CD4-positive, alpha-beta T cell treated with Interleukin-12 subunit alpha and Interleukin-12 subunit beta, for 1 hour (primary cell): ENCODE measurements around the gene CANT1.

Source experiments
- DNase-seq: peaks from one replicate; pipeline ENCODE4 v3.0.0-alpha.2; 2020

Gene CANT1

DNA sequence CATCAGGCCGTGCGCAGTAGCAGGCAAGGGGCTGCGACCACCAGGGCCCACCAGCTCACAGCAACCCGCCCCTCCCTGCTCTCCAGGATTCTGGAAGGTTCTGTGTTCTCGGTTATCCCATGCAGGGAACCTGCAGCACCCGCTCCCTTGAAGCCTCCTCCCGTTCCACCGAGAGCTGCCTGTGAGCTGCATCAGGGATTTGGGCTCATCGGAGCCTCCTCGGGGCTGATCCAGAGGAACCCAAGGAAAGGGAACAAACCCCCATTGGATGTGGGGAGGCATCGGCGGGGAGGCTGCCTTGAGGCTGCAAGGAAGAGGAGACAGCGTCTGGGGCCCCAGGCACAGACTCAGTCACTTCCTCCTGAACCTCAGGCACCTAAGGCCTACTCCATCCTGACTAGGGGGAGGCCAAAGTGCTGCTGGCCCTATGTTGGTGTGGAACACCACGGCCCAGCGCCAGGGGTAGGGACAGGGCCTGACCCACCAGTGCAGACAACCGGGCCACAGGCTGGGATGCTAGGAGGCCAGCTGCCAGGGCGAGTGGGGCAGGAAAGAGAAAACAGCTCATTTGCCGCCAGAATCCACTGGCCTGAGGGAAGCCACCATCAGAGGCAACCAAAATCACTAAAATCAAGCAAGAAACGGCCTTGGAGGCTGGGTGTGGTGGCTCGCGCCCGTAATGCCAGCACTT, 15.4 kb downstream of the CANT1 start:
- DNase-seq = no peak

DNA sequence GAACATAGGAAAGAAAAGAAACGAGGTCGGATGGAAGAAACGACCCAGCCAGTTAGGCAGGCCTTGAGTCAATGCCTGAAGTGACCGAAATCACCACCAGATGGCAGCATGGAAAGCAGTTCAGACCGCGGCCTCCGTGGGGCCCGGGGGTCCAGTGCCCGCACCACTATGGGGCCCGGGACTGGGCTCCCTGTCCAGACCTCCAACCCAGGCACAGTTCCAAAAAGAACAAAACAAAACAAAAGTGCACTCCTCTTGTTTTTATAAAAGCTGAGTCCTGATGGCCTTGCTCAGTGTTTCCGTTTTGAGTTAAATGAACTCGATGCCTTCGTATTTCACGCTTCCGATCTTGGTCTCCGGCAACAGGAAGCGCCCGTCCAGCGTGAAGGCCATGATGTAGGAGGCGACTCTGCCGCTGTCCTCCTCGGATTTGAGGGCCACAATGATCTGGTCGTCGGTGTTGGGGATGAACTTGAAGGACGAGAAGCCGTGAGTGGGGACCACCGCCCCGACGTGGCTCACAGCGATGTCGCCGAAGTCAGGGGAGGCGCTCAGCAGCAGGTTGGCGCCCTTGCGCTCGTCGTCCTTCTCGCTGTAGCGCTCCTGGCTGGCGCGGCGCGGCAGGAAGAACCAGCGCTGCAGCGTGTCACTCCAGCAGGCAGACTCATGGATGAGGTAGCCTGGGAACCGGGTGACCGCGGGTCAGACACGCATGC, 16.2 kb downstream of the CANT1 start:
- DNase-seq = peak; percentile 44

DNA sequence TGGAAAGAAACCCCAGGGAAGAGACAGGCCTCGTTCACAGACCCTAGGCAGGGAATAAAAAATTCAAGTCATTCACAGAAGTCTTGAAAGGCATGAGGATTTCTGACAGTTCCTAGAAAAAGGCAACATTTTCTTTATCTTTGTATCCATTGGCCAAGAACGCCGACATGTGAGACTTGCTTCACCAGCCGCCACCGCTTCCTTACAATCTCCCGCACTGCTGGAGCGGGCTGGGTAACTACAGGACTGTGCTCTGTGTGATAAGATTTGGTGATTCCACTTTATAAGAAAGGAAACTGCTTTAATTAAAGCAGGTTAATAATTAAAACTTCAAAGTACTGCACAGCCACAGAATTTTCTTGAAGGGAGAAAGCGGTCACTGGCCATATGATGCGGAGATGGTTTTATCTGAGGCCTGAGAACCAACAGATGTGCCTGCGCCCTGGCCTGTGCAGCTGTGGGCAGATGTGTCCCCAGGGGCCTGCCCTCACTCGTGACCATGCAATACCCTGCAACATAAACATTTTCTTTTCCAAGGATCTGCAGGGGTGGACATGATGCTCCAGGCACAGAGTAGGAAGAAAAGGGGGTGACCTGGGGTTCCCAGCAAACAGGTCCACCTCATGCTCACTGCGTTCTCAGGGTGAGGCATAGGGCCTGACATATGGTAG, 16.9 kb downstream of the CANT1 start:
- DNase-seq = no peak

DNA sequence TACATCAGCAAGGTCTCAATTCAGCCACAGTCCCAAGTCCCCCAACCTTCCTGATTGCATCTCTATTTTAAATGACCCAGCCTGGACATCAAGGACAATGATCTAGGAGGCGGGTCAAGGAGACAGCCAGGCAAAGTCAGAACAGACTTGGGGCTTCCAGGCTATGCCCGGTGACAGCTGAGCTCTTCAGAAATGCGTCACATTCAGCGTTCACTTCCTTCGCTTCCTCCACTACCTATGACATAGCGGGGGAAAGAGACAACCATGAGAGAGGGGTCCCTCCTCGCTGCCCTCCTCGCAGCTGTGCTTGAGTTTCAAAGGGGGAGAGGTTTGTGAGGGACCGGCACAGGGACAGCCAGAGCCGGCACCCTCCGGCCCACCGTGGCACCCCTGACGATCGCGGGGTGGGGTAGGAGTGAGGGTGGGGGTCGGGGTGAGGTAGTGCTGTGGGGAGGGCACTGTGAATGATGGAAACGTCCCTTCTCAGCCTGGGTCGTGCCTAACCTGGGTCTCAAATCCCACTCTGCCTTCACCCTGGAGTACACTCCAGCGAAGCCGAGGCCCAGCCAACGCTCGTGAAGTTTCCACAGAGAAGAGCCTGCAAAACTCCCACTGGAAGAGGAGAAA, 17.5 kb downstream of the CANT1 start:
- no peak for DNase-seq

DNA sequence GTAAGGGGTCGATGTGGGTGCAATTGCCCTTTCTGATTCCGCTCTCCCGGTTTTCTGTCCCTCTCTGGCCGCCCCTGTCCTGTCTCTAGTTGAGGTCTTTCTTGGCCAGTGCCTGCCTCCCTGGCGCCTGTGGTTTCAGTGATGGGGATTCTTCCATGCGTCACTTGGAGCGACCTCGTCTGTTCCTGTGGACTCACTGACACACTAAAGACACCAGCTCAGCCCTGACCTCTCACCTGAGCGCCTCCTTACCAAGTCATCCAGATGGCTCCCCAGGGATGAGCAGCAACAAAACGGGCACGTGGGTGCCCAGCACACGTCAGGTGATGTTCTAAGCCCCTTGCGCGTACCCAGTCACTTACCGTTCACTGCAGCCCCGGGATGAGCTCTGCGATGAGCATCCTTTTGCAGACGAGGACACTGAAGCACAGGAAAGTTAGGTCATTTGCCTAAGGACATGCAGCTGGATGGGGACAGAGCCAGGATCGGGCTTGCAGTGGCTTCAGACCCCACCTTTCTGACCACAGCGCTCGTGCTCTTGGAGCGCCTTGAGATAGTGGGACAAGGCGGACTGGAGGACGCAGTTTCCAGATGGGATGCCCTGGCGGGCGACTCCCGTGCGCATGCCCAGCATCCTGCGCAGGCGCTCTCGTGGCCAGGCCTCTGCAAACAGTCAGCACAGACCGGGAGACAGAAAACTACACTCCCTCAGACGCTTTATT, 18.4 kb downstream of the CANT1 start:
- no peak for DNase-seq

DNA sequence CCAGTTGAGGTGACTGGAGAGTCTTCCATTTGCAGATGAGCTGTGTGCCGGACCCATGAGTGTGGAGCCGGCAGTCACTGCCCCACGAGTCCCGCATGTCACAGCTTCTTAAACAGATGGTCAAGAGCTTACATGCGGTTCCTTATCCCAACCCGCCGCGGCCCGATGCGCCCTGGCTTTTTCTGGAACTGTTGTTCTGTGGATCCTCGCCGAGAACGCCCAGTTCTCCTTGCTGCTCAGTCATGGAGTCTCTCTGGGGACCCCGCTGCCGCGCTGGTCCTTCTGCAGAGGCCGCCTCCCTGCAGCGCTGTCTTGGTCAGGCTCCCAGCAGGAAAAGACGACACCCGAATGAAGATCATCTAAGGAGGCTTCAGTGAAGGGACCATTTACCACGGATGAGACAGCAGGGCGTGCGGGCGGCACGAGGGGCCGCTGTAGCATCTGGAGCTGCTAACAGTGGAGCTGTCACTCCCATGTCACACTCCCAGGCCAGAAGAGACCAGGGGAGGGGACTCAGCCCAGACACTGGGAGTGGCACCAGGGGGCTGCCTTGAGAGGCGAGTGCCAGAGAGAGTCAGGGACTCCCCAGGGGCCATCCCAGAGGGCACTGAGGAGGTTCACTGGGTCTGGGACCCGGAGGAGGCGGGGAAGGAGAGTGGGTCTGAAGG, 19.1 kb downstream of the CANT1 start:
- no peak for DNase-seq

DNA sequence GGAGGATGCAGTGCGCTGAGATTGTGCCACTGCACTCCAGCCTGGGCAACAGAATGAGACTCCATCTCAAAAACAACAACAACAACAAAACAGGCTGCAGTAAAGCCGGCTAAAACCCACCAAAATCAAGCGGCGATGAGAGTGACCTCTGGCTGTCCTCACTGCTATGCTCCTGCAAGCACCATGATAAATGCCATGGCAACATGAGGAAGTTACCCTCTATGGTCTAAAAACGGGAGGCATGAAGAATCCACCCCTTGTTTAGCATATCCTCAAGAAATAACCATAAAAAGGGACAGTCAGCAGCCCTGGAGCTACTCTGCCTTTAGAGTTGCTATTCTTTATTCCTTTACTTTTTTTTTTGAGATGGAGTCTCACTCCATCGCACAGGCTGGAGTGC, 21.4 kb downstream of the CANT1 start:
- DNase-seq = no peak

DNA sequence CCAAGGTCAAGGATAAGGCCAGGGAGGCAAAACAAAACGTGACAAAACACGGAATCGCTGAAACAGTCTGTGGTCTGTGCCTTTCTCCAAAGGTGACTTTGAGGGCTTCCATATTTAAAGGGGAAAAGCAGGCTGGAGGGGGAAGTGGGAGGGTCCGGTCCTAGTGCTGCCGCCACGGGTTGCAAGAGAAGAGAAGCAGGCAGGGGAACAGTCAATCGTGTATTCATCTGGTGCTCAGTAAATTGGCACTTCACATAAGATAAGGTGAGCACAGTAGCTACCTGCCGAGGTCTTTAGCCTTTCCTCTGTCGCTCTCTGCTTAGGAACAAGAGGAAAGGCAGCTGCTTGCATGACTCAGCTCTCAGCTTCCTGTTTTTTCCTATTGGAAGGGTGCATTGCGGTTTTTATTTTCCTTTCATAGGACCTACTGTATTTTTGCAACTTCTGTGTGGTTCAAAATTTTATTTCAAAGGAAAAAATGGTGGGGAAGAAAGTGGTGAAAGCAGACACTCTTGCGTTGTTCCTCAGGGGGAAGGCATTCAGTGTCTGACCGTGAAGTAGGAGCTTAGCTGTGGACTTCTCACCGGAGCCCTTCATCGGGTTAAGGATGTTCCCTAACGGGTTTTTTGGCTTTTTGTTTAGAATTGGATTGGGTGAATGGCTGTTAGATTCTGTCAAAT, 22.8 kb downstream of the CANT1 start:
- no peak for DNase-seq

DNA sequence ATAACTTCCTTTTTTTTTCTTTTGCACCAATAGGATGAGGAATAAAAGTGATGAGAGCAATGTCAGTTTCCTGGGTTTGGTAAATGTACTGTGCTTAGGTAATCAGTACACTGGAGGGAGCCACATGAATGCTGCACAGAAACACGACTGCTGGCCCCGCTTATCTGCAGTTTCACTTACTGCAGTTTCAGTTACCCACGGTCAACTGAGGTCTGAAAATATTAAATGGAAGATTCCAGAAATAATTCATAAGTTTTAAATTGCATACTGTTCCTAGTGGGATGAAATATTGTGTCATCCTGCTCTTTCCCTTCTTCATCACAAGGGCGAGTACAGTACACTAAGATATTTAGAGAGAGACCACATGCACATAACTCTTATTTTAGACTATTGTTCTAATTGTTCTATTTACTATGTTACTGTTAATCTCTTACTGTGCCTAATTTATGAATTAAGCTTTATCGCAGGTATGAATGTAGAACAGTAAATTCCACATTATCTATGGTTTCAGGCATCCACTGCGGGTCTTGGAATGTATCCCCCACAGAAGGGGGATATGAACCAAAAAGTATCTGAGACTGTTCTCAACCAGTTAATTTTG, 23.4 kb downstream of the CANT1 start:
- peak; percentile 18 for DNase-seq

DNA sequence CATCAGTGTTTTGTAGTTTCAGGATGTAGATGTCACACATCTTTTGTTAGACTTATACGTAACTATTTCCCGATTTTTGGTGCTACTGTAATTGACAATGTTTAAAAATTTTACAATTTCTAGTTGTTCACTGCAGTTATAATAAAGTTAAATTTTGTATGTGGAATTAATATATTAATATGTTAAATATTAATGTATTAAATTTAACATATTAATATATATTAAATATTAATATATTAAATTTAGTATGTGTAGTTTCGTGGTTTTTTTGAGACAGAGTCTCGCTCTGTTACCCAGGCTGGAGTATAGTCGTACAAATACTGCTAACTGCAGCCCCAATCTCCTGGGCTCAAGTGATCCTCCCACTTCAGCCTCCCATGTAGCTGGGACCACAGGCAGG, 24.2 kb downstream of the CANT1 start:
- DNase-seq = no peak

DNA sequence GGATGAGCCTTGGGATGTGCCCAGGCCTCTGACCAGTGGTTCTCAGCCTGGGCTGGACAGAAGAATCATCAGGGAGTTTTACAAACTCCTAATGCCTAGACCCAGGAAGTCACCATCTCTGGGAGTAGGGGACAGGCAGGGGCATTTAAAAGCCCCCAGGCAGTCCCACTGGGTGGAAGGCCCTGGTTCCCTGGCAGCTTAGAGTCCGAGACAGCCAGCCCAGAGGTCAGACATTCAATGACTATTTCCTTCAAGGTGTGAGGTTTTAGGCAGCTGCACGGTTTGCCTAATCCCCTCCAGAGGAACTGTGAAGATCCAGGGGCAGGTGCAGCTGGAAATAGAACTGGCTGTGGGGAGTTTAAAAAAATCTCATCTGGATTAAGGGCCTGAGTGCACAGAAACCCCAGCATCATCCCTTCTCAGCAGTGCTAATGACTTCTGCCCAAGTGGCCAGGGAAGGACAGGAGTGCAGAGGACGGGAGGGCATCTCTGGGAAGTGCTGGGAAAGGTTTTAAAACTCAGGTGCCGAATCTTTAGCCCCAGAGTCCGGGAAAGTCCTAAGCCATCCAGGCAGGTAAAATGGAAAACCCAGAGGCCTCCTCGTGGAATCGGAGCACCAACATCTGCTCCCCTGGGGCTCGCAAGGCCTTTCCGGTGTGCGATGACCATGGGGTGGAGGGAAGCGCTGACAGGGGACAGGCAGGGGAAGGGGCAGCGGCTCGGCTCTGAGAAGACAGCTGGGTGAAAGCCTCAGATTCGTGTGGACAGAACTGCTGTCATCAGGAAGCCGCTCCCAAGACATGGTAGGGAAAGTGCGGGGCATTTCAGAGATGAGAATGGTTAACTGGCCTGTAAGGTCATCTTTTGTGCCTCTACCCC, 28.3 kb downstream of the CANT1 start:
- no peak for DNase-seq

DNA sequence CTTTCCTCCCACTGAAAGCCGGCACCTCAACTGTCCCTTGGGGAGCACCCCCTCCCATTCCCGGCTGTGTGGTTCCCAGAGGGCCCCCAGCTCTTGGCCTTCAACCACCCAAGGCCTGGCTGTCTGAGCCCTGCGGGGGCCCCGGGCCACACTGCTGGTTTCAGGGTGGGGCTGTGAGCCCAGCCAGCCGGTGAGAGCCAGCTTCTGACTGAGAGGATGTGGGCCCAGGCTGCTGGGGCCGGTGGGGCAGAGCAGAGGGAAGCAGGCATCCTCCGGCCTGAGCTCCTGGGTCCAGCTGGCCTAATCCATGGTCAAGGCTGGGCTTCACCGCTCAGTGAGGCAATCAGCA, 29.0 kb downstream of the CANT1 start:
- no peak for DNase-seq

DNA sequence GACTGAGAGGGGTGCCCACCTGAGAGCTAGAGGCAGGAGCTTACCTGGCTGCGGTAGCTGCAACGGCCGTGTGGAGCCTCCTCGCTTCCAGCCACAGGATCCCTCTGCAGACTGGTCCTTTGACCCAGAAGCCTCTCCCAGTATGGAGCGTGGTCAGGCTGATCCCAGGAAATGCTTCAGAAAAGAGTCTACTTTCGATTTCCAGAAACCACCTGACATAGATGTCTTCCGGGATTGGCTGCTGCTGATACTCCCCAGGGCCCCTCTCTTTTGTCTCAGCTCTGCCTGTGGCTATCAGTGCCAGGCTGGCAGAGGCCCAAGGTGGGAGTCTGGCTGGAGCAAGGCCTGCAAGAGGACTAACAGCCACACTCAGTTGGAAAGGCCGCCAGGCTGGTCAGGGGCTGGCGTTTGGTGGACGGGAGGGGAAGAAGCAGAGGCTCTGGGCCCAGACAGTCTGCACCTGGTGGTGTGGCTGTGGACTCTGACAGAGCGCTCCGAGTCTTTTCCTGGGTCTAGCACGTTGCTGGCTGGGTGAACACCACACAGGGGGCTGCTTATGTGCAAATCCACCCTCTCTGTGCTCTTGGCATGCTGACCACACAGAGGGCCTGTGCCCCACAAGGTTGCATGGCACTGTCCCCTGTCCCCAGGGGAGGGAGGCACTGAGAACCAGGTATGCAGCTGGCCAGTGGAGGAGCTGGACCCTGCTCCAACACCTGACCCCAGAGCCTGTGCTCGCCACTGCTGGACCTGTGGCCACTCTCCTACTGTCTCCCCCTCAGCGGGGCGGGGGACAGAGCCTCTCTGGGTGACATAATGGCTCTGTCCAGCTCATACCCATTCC, 29.6 kb downstream of the CANT1 start, which contains the start of gene LGALS3BP:
Gene LGALS3BP, minus strand, starts transcription at position 144 of the 844 bp plus-strand sequence. CDS start 2,732 bp downstream, outside the sequence.
- peak; percentile 21 for DNase-seq

DNA sequence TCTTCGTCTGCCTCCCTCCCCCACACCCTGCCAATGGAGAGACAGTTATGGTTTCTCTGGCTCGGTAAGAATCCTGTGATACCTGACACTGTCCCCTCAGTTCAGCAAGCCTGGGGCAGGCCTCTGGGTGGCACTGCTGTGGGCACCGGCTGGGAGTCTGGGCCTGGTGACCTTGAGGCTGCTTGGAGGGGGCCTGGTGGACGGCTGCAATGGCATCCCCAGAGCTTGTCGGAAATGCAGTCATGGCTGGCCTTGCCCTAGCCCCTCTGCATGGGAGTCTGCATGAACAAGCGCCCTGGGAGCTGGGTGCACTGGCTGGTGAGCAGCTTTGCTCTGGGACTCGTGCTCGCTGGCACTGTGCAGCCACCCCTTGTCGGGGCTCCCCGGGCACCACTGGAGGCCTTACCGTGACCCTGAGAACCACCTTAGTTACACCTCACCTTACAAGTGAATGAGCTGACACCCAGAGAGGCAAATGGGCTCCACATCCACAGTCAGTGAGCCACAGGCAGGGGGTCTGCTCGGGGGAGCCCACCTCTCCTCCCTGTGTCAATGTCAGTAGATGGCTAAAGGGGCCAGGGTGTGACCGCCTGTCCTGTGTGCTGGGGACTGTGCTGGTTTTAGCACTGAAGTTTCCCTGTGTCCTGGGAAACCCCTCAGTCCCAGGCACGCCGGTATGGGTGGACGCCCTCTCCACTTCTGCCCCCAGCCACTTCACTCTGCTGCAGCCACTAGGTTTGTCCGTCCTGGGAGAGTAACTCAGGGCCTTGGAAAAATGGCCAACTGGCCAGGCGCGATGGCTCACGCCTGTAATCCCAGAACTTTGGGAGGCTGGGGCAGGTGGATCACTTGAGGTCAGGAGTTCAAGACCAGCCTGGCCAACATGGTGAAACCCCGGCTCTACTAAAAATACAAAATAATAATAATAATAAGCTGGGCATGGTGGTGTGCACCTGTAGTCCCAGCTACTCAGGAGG, 31.3 kb downstream of the CANT1 start:
- no peak for DNase-seq

DNA sequence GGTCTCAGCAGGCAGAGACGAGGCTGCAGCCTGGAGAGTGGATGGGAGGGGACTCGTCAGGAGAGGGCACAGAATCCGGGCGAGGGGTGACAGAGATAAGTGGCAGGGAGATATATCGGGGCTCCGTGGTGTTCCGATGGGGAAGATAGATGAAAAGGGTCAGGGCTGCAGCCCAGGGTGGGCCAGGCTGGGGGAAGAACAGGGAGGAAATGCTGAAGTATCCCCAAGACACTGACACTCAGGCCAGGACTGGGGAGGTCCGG, 32.0 kb downstream of the CANT1 start:
- no peak for DNase-seq

DNA sequence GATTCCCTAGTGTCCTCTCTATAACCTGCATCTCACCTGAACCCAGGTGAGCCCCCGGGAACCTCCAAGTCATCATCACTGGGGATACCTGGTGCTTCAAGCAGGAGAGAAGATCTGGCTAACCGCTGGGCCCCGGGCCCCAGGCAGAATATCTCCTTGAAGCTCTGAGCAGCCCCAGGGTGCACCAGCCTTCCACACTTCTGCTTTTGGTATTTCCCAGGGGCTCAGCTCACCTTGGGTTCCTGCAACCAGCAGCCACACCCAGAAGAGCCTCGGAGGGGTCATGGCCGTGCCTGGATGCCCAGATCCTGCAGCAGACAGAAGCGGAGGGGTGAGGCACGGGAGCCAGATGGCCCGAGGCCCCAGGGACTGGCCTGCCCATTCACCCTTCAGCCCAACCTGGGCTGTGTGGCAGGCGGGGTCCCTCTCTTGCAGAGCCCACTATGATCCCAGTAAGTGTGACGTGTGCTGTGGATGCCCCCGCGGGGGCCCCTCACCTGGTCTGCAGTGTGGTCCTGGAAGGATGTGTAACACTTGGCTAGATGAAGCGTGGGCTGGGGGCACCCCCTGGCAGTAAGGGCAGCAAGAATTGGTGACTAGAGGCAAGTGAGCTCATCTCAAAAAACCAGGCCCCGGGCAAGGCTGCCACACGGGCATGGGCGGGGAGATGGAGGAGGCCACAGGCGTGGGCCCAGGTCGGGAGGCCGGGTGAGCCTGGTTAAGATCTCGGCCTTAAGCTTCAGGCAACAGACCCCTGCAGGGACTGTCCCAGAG, 32.5 kb downstream of the CANT1 start:
- no peak for DNase-seq
